IPS-11a (cell line): Measurements from ENCODE around the gene DCP1A.
"Not testable (repeated sequence)": the region's sequence is repeated elsewhere in the genome, so short reads cannot be mapped to it uniquely, and the experiment has no call there.

Source experiments
- H3K4me3 ChIP-seq: one replicate; pipeline ENCODE4 v1.5.1; 2013; ENCODE audit warnings: low read depth, low read length, control low read depth

Gene DCP1A

DNA sequence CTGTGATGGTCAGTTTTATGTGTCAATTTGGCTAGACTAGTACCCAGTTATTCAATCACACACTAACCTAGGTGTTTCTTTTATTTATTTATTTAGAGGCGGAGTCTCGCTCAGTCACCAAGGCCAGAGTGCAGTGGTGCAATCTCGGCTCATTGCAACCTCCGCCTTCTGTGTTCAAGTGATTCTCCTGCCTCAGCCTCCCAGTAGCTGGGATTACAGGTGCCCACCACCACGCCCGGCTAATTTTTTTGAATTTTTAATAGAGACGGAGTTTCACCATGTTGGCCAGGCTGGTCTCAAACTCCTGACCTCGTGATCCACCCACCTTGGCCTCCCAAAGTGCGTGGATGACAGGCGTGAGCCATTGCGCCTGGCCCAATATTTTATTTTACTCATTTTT, 78.2 kb downstream of the DCP1A start:
- H3K4me3 ChIP-seq: not testable (repeated sequence)

DNA sequence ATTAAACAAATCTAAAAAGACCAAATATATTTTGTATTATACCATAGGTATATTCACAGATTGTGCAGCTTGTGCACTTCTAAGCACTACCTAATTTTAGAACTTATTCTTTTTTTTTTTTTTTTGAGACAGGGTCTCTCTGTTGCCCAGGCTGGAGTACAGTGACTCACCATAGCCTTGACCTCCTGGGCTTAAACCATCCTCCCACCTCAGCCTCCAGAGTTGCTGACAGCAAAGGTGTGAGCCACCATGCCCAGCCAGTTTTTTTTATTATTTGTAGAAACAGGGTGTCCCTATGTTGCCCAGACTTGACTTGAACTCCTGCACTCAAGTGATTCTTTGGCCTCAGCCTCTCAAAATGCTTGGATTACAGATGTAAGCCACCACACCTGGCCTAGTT, 79.6 kb downstream of the DCP1A start:
- no peak overlapping the region for H3K4me3 ChIP-seq

DNA sequence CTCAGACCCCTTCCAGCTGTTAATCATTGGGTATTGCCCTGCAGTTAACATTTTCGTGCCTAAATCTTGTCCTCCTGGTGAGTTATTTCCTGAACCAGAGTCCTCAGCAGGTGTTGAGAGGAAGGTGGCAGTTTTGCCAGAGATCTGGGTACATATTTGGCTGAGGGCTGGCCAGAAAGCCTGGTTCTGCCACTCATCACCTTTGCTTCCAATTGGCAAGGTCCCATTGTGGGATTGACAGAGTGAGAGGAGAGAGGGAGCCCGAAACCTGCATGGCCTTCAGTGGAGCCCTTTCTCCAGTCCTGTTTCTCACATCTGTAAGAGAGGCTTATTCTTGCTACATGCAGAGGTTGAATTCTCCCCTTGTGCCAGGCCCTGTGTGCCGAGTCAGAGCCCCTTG, 82.6 kb downstream of the DCP1A start:
- no peak overlapping the region for H3K4me3 ChIP-seq

- H3K4me3 ChIP-seq: no peak overlapping the region
Observed at GRCh38 chr3:53263907-53264306, 83.4 kb downstream of the DCP1A start.

GRCh38 chr3:53261712-53262111, 85.6 kb downstream of the DCP1A start:
- H3K4me3 ChIP-seq: no peak overlapping the region

- H3K4me3 ChIP-seq: no peak overlapping the region
Observed at GRCh38 chr3:53260286-53260785, 87.0 kb downstream of the DCP1A start.

GRCh38 chr3:53259427-53260259, 87.7 kb downstream of the DCP1A start:
- no peak overlapping the region for H3K4me3 ChIP-seq

DNA sequence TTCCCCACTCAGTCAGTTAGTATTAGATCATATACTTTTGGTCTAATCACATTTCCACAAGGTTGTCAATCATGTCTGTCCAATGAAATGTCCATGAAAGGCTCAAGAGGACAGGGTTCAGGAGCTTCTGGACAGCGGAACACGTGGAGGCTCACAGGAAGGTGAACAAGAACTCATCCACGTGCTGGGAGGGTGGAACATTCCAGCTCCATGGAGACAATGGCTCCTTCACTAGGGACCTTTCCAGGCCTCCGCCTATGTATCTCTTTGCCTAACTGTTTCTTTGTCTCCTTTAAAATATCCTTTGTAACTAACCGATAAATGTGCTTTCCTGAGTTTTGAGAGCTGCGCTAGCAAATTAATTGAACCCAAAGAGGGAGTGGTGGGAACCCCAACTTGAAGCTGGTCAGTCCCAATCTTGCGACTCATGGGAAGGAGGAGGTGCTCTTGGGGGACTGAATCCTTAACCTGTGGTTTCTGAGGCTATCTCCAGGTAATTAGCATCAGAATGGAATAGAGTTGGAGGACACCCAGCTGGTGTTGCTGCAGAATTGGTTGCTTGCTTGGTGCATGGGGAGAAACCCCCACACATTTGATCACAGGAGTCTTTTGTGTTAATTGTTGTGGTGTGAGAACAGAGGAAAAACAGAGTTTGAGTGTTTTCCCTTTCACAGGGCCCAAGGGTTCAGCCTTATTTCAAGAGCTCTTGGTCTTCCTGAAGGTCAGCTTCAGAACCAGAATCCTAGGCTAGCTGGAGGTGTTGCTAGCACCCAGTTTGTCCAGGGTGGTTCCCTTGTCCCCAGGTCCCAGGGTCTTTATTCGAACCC, 88.5 kb downstream of the DCP1A start:
- no peak overlapping the region for H3K4me3 ChIP-seq

DNA sequence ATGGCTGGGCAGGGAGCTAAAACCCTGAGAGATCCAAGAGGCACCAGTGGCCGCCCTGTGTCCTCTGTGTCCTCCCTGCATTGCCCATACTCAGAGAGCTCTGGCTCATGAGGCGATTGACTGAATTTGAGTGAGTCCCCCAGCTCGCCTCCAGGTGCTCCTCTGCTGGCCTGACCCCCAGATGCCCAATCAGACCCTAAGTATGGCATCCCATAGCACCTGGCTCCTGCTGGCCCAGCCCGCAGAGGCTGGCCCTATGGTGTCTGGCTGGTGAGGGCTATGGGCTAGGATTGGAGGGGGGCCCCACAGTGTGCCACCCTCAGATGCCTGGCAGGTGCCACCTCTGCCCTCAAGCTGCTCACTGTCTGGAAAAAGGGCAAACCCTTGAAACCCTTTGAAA, 89.9 kb downstream of the DCP1A start:
- no peak overlapping the region for H3K4me3 ChIP-seq

- H3K4me3 ChIP-seq: no peak overlapping the region
Observed at GRCh38 chr3:53256704-53257055, 90.7 kb downstream of the DCP1A start.

GRCh38 chr3:53255775-53256703, 91.3 kb downstream of the DCP1A start, which contains the start of gene TKT:
Gene TKT, minus strand, starts transcription at chr3:53256022. Its CDS starts 80 bp downstream, at chr3:53255942.
- H3K4me3 ChIP-seq: peak within 1 kb of the TSS; percentile 94

DNA sequence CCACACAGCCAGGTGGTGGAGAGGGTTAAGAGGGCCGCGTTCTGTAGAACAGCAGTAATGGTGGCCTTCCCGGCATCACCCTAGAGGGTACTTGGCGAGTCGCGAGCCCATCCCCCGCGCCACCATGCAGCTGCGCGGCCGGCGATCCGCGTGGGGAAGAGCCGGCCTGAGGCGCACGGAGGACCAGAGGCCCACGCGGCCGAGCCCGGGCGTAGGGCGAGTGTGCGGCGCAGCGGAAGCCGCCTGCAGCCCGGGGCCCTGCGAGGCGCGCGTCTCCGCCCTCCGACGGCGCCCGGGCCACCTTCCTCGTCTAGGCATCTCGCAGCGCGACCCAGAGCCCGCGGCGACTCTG, 91.9 kb downstream of the DCP1A start:
- H3K4me3 ChIP-seq: peak overlapping the region; percentile 94

GRCh38 chr3:53254509-53255422, 92.6 kb downstream of the DCP1A start:
- peak overlapping the region; percentile 94 for H3K4me3 ChIP-seq

- H3K4me3 ChIP-seq: peak overlapping the region; percentile 94
Observed at GRCh38 chr3:53253707-53254508, 93.4 kb downstream of the DCP1A start.

DNA sequence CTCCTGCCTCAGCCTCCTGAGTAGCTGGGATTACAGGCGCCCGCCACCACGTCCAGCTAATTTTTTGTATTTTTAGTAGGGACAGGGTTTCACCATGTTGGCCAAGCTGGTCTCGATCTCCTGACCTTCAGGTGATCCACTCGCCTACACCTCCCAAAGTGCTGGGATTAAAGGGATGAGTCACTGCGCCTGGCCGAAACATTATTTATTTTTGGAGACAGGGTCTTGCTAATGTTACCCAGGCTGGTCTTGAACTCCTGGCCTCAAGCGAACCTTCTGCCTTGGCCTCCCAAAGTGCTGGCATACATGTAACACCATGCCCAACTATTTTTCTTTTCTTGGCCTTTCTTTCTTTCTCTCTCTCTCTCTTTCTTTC, 94.4 kb downstream of the DCP1A start:
- H3K4me3 ChIP-seq: peak overlapping the region; percentile 24

- peak overlapping the region; percentile 4 for H3K4me3 ChIP-seq
Observed at GRCh38 chr3:53252096-53252946, 95.0 kb downstream of the DCP1A start.

DNA sequence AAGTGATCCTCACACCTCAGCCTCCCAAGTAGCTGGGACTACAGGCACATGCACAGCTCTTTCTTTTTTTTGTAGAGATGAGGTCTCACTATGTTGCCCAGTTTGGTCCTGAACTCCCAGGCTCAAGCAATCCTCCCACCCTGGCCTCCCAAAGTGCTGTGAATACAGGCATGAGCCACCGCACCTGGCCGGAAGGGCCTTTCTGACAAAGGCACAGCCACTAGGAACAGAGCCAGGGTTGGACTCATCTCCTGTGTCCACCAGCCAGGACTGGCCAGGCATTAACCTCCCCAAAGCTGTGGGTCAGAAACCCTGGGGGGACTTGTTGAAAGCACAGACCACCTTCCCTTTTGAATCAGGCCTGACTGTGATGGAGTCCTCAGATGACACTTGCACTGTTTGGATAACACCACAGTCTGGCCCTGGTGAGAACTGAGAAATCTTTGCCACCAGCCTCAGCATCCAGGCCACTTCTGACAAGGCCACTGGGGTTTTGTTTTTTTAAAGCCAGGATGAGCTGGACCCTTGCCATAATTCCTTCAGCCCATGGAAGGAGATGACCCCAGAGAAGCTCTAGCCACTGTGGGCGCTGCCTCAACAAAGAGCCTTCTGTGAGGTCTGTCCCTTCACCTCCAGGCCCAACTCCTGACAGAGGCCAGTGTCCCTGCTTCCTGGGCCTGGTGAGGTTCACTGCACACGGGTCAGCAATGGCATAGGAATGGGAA, 96.3 kb downstream of the DCP1A start:
- H3K4me3 ChIP-seq: no peak overlapping the region

DNA sequence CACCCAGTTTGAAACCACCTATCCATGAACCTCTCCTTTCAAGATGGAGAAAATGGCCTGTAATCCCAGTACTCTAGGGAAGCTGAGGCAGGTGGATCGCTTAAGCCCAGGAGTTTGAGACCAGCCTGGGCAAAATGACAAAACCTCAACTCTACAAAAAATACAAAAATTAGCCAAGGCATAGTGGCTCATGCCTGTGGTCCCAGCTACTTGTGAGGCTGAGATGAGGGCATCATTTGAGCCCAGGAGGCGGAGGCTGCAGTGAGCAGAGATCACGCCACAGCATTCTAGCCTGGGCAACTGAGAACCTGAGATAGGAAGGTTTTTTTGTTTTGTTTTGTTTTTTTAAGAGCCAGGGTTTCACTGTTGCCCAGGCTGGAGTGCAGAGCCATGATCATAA, 96.9 kb downstream of the DCP1A start:
- no peak overlapping the region for H3K4me3 ChIP-seq
